VCaP (cell line): Measurements from ENCODE around the gene MTERF1.
A peak's percentile ranks its signal among the peaks of the same experiment; 100 is the strongest.
"Not testable (repeated sequence)": the region's sequence is repeated elsewhere in the genome, so short reads cannot be mapped to it uniquely, and the experiment has no call there.

ENCODE experiments used
- H3K27ac ChIP-seq: fragments of 450-650 bp; 2 replicates; pipeline ENCODE4 v1.5.1; 2017
- CTCF ChIP-seq: fragments of 450-650 bp; conservative IDR thresholded peaks from 2 replicates; pipeline ENCODE4 v1.5.1; 2017; ENCODE audit warnings: mild to moderate bottlenecking, moderate library complexity

MTERF1 gene

GRCh38 chr7:91913612-91914011, 33.1 kb upstream of the MTERF1 start:
- TF ChIP-seq CTCF = no peak

GRCh38 chr7:91912494-91912893, 32.0 kb upstream of the MTERF1 start:
- no peak for TF ChIP-seq CTCF
- H3K27ac ChIP-seq = no peak overlapping the region

More at GRCh38 chr7:91913612-91914011, 33.1 kb upstream of the MTERF1 start:
- H3K27ac ChIP-seq = no peak overlapping the region

GRCh38 chr7:91911121-91911520, 30.6 kb upstream of the MTERF1 start:
- no peak for TF ChIP-seq CTCF
- H3K27ac ChIP-seq = no peak overlapping the region

- H3K27ac ChIP-seq = no peak overlapping the region
- no peak for TF ChIP-seq CTCF
These were observed 29.7 kb upstream of the MTERF1 start for GRCh38 chr7:91910171-91910570.

- TF ChIP-seq CTCF = no peak
- peak overlapping the region; percentile 74 for H3K27ac ChIP-seq
These were observed 19.1 kb upstream of the MTERF1 start for GRCh38 chr7:91899563-91899962.

GRCh38 chr7:91898240-91898992, 17.9 kb upstream of the MTERF1 start:
- no peak for TF ChIP-seq CTCF

GRCh38 chr7:91894781-91895480, 14.4 kb upstream of the MTERF1 start:
- no peak overlapping the region for H3K27ac ChIP-seq
- TF ChIP-seq CTCF = no peak

More at GRCh38 chr7:91898240-91898992, 17.9 kb upstream of the MTERF1 start:
- H3K27ac ChIP-seq = peak overlapping the region; percentile 74

- not testable (repeated sequence) for H3K27ac ChIP-seq
These were observed 13.2 kb upstream of the MTERF1 start for GRCh38 chr7:91893699-91894098.
